Cardiac muscle cell (in vitro differentiated cells and primary cell): Measurements from ENCODE around the gene TMEM272. TPM values are rescaled to one million over a fixed set of nuclear protein-coding genes. Genes with fewer than 3 reads are reported as not detected.
A peak's percentile ranks its signal among the peaks of the same experiment; 100 is the strongest.
"Not testable (repeated sequence)": the region's sequence is repeated elsewhere in the genome, so short reads cannot be mapped to it uniquely, and the experiment has no call there.

Source experiments
- DNase-seq, 2 donors: peaks; one replicate each; pipeline versions ENCODE4 v3.0.0 to v3.0.0-alpha.2; 2010 to 2017; ENCODE audit warnings: low read depth in 1 of 2, low spot score in 1 of 2
- H3K27ac ChIP-seq: fragments of 200-600 bp; sonication (generic); 2 replicates; pipeline ENCODE4 v1.5.1; 2016
- H3K27me3 ChIP-seq: fragments of 200-600 bp; sonication (generic); 2 replicates; pipeline ENCODE4 v1.6.0; 2016; ENCODE audit warnings: control low read depth
- H3K36me3 ChIP-seq: fragments of 200-600 bp; sonication (generic); 2 replicates; pipeline ENCODE4 v1.5.1; 2016; ENCODE audit warnings: control low read depth
- H3K4me1 ChIP-seq: fragments of 200-600 bp; sonication (generic); 2 replicates; pipeline ENCODE4 v1.8.1; 2017; ENCODE audit warnings: low read depth, mild to moderate bottlenecking, mixed run types
- H3K4me3 ChIP-seq: fragments of 200-600 bp; sonication (generic); 2 replicates; pipeline ENCODE4 v1.5.1; 2016; ENCODE audit warnings: mild to moderate bottlenecking
- H3K9me3 ChIP-seq: fragments of 200-600 bp; sonication (generic); 2 replicates; pipeline ENCODE4 v1.5.1; 2017; ENCODE audit warnings: low read depth, mild to moderate bottlenecking, control low read depth
- CTCF ChIP-seq: IDR thresholded peaks from 2 replicates; pipeline ENCODE4 v1.5.1; 2012; ENCODE audit warnings: low read depth, mild to moderate bottlenecking, low read length
- polyA plus RNA-seq: library from polyadenylated mRNA; unstranded; fragments of >200 nt; fragmentation: Nextera tagmentation; extraction: Ambion mirVana; gene quantifications from 2 replicates; pipeline ENCODE4 v1.2.1, GENCODE V29; 2016
- total RNA-seq: library from RNA; depleted of rRNA; stranded (reverse); fragments of >200 nt; gene quantifications from 2 replicates; pipeline ENCODE4 v1.2.3, GENCODE V29; 2016

Gene TMEM272
- total and polyA plus RNA-seq, 2 experiments from 2014 or later: 0.12 TPM; not detected in 1

GRCh38 chr13:51827254-51827653, 17.7 kb downstream of the TMEM272 start:
- H3K27me3 ChIP-seq: no peaks in the 10 kb centered on the region
- no peak for TF ChIP-seq CTCF
- no peaks in the 10 kb centered on the region for H3K9me3 ChIP-seq
- no peak for DNase-seq
- no peak overlapping the region for H3K4me3 ChIP-seq
- peaks cover 6% of the 10 kb centered on the region for H3K4me1 ChIP-seq
- H3K36me3 ChIP-seq: no peaks in the 10 kb centered on the region
- no peak overlapping the region for H3K27ac ChIP-seq

GRCh38 chr13:51826606-51827005, 18.4 kb downstream of the TMEM272 start:
- no peaks in the 10 kb centered on the region for H3K9me3 ChIP-seq
- peak in 1 of 2 donors; percentile 58 for DNase-seq
- no peak overlapping the region for H3K27ac ChIP-seq
- H3K36me3 ChIP-seq: no peaks in the 10 kb centered on the region
- no peaks in the 10 kb centered on the region for H3K27me3 ChIP-seq
- peaks cover 6% of the 10 kb centered on the region for H3K4me1 ChIP-seq
- H3K4me3 ChIP-seq: no peak overlapping the region
- TF ChIP-seq CTCF: no peak

GRCh38 chr13:51825681-51826254, 19.2 kb downstream of the TMEM272 start:
- no peaks in the 10 kb centered on the region for H3K9me3 ChIP-seq
- no peaks in the 10 kb centered on the region for H3K36me3 ChIP-seq
- H3K27me3 ChIP-seq: no peaks in the 10 kb centered on the region
- no peak for DNase-seq
- H3K4me3 ChIP-seq: no peak overlapping the region
- no peak for TF ChIP-seq CTCF
- peaks cover 6% of the 10 kb centered on the region for H3K4me1 ChIP-seq
- H3K27ac ChIP-seq: no peak overlapping the region

GRCh38 chr13:51825165-51825592, 19.8 kb downstream of the TMEM272 start:
- Histone ChIP-seq H3K4me1 (peaks cover 6% of the 10 kb centered on the region), H3K9me3 (no peaks in the 10 kb centered on the region), H3K27me3 (no peaks in the 10 kb centered on the region), H3K36me3 (no peaks in the 10 kb centered on the region), H3K27ac (peak overlapping the region; percentile 9), H3K4me3 (no peak overlapping the region)
- no peak for TF ChIP-seq CTCF
- DNase-seq: peak in 1 of 2 donors; percentile 92

- not testable (repeated sequence) for H3K9me3 ChIP-seq, DNase-seq, H3K27me3 ChIP-seq, H3K36me3 ChIP-seq, H3K4me1 ChIP-seq, H3K4me3 ChIP-seq
- peak overlapping the region; percentile 9 for H3K27ac ChIP-seq
Observed at GRCh38 chr13:51824712-51825111, 20.3 kb downstream of the TMEM272 start.

- Histone ChIP-seq H3K4me3 (no peak overlapping the region), H3K9me3 (no peaks in the 10 kb centered on the region), H3K27me3 (no peaks in the 10 kb centered on the region), H3K4me1 (peaks cover 6% of the 10 kb centered on the region), H3K36me3 (no peaks in the 10 kb centered on the region), H3K27ac (no peak overlapping the region)
- TF ChIP-seq CTCF: no peak
- DNase-seq: peak in 1 of 2 donors; percentile 64
Observed at GRCh38 chr13:51823863-51824262, 21.1 kb downstream of the TMEM272 start.
